C4-2B (cell line): ENCODE results near the gene ANKFY1.

Experiments used
- CTCF ChIP-seq: fragments of 450-650 bp; conservative IDR thresholded peaks from 2 replicates; pipeline ENCODE4 v1.5.1; 2017; ENCODE audit warnings: mild to moderate bottlenecking
- ZFX ChIP-seq: fragments of 450-650 bp; IDR thresholded peaks from 2 replicates; pipeline ENCODE4 v1.6.1; 2017

- TF ChIP-seq CTCF: no peak
- TF ChIP-seq ZFX: no peak
Observed at GRCh38 chr17:4272213-4272971, 8.6 kb upstream of the ANKFY1 start.
